Neural cell (in vitro differentiated cells): ENCODE measurements around the gene NLRP12. TPM values are rescaled to one million over a fixed set of nuclear protein-coding genes. Genes with fewer than 3 reads are reported as not detected.

Experiments used
- H2AFZ ChIP-seq: fragments of 200-600, 300-800 bp; sonication (generic), shearing (Covaris generic); 2 replicates; pipeline ENCODE4 v1.6.0; 2014; ENCODE audit warnings: low read depth, mild to moderate bottlenecking, antibody characterized with exemption, low read length, moderate library complexity
- H3F3A ChIP-seq: fragments of 200-600 bp; shearing (Covaris generic); 2 replicates; pipeline ENCODE4 v1.6.1; 2016; ENCODE audit warnings: mild to moderate bottlenecking, moderate library complexity, mixed read lengths, antibody characterized with exemption, low read length; ENCODE audit not compliant: insufficient read depth, poor library complexity, severe bottlenecking
- H3K27ac ChIP-seq: fragments of 200-600, 300-800 bp; sonication (generic), shearing (Covaris generic); 2 replicates; pipeline ENCODE4 v1.5.1; 2014; ENCODE audit warnings: mild to moderate bottlenecking, low read length, moderate library complexity
- H3K27me3 ChIP-seq: fragments of 300-800, 200-600 bp; sonication (generic), shearing (Covaris generic); 2 replicates; pipeline ENCODE4 v1.6.0; 2014; ENCODE audit warnings: mild to moderate bottlenecking, low read depth, low read length, moderate library complexity; ENCODE audit not compliant: insufficient read depth
- H3K36me3 ChIP-seq: fragments of 300-800, 200-600 bp; sonication (generic), shearing (Covaris generic); 2 replicates; pipeline ENCODE4 v1.5.1; 2014; ENCODE audit warnings: mild to moderate bottlenecking, antibody characterized with exemption, low read length, moderate library complexity; ENCODE audit not compliant: insufficient read depth
- H3K4me2 ChIP-seq: fragments of 300-800, 200-600 bp; sonication (generic), shearing (Covaris generic); 2 replicates; pipeline ENCODE4 v1.6.0; 2014; ENCODE audit warnings: mild to moderate bottlenecking, low read length
- H3K4me3 ChIP-seq: fragments of 300-800, 200-600 bp; sonication (generic), shearing (Covaris generic); 2 replicates; pipeline ENCODE4 v1.5.1; 2014; ENCODE audit warnings: mild to moderate bottlenecking, low read length, moderate library complexity
- H3K79me2 ChIP-seq: fragments of 200-600 bp; shearing (Covaris generic); replicated peaks from 2 replicates; pipeline ENCODE4 v1.6.0; 2014; ENCODE audit warnings: mild to moderate bottlenecking, low read length, moderate library complexity; ENCODE audit not compliant: insufficient read depth
- H3K9ac ChIP-seq: fragments of 300-800, 200-600 bp; sonication (generic), shearing (Covaris generic); 2 replicates; pipeline ENCODE4 v1.6.1; 2016; ENCODE audit warnings: mild to moderate bottlenecking, low read length, mixed read lengths
- H3K9me2 ChIP-seq: fragments of 200-600 bp; shearing (Covaris generic); 2 replicates; pipeline ENCODE4 v1.6.1; 2016; ENCODE audit warnings: mild to moderate bottlenecking, low read length, mixed read lengths; ENCODE audit not compliant: insufficient read depth
- H3K9me3 ChIP-seq: fragments of 200-600, 300-800 bp; sonication (generic), shearing (Covaris generic); 2 replicates; pipeline ENCODE4 v1.6.1; 2016; ENCODE audit warnings: mild to moderate bottlenecking, mixed run types, low read length, moderate library complexity, mixed read lengths
- H4K20me1 ChIP-seq: fragments of 200-600 bp; shearing (Covaris generic); 2 replicates; pipeline ENCODE4 v1.6.1; 2016; ENCODE audit warnings: mild to moderate bottlenecking, mixed run types; ENCODE audit not compliant: insufficient read depth
- EP300 ChIP-seq: fragments of 450-650 bp; conservative IDR thresholded peaks from 2 replicates; pipeline ENCODE4 v1.6.1; 2014; ENCODE audit warnings: antibody characterized with exemption, mild to moderate bottlenecking, moderate library complexity; ENCODE audit not compliant: poor library complexity, severe bottlenecking
- EZH2 ChIP-seq: fragments of 200-600, 300-800 bp; shearing (Covaris generic), sonication (generic); IDR thresholded peaks from 2 replicates; pipeline ENCODE4 v1.6.1; 2014; ENCODE audit warnings: antibody characterized with exemption, low read length, borderline replicate concordance, mild to moderate bottlenecking; ENCODE audit not compliant: insufficient read depth, poor library complexity, severe bottlenecking
- MXI1 ChIP-seq: fragments of 450-650 bp; conservative IDR thresholded peaks from 2 replicates; pipeline ENCODE4 v1.6.1; 2014; ENCODE audit warnings: antibody characterized with exemption, mild to moderate bottlenecking; ENCODE audit not compliant: poor library complexity, severe bottlenecking
- POLR2AphosphoS5 ChIP-seq: IDR thresholded peaks from 2 replicates; pipeline ENCODE4 v1.6.1; 2012
- RAD21 ChIP-seq: fragments of 450-650 bp; conservative IDR thresholded peaks from 2 replicates; pipeline ENCODE4 v1.6.1; 2014; ENCODE audit warnings: antibody characterized with exemption, mild to moderate bottlenecking, moderate library complexity
- REST ChIP-seq: IDR thresholded peaks from 2 replicates; pipeline ENCODE4 v1.6.1; 2012; ENCODE audit warnings: borderline replicate concordance
- SMC3 ChIP-seq: fragments of 450-650 bp; conservative IDR thresholded peaks from 2 replicates; pipeline ENCODE4 v1.6.1; 2014; ENCODE audit warnings: antibody characterized with exemption, mild to moderate bottlenecking, moderate library complexity; ENCODE audit not compliant: poor library complexity
- TAF1 ChIP-seq: IDR thresholded peaks from 2 replicates; pipeline ENCODE4 v1.6.1; 2012; ENCODE audit warnings: low read depth
- polyA plus RNA-seq: library from polyadenylated mRNA; depleted of rRNA; stranded (reverse); fragments of >200 nt; gene quantifications from 2 replicates; pipeline ENCODE4 v1.2.3, GENCODE V29; 2014
- TF ChIP-seq, protein P1 (sequence below): fragments of 450-650 bp; IDR thresholded peaks from 2 replicates; pipeline ENCODE4 v1.5.1; 2014; ENCODE audit warnings: antibody characterized with exemption, mild to moderate bottlenecking, moderate library complexity; ENCODE audit not compliant: poor library complexity, severe bottlenecking

Gene NLRP12
- polyA plus RNA-seq, 1 donor from 2014 or later, result not detected

DNA sequence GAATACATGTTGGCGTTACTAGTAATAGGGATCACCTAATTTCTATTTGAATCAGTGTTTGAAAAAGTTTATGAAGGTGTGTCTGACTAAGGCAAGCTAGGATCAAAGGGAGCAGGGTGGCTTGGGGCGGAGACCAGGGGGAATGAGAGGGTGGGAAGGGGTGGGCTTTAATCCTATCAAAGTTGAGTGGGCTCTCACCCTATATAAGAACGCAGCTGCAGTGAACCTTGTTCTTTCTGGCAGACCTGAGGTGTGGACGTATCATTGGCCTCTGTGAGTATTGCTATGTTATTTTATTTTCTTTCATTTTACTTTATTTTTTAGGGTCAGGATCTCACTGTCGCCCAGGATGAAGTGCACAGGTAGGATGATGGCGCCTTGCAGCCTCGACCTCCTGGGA lies 37.4 kb downstream of the NLRP12 start:
- no peak overlapping the region for H3K9ac ChIP-seq
- H3K27me3 ChIP-seq, result no peaks in the 10 kb centered on the region
- H3K9me3 ChIP-seq, result no peaks in the 10 kb centered on the region
- H3K4me2 ChIP-seq, result no peak overlapping the region
- H3K79me2 ChIP-seq, result no peaks in the 10 kb centered on the region
- H3K36me3 ChIP-seq, result no peaks in the 10 kb centered on the region
- H3K4me3 ChIP-seq, result no peak overlapping the region
- H2AFZ ChIP-seq, result no peak overlapping the region
- H3K27ac ChIP-seq, result no peak overlapping the region
- H4K20me1 ChIP-seq, result no peaks in the 10 kb centered on the region
- no peaks in the 10 kb centered on the region for H3K9me2 ChIP-seq
- TF ChIP-seq TAF1 (no peak), RAD21 (no peak), REST (no peak), EP300 (no peak), POLR2AphosphoS5 (no peak), EZH2 (no peak), MXI1 (no peak), SMC3 (no peak)
- TF ChIP-seq, protein P1, sequence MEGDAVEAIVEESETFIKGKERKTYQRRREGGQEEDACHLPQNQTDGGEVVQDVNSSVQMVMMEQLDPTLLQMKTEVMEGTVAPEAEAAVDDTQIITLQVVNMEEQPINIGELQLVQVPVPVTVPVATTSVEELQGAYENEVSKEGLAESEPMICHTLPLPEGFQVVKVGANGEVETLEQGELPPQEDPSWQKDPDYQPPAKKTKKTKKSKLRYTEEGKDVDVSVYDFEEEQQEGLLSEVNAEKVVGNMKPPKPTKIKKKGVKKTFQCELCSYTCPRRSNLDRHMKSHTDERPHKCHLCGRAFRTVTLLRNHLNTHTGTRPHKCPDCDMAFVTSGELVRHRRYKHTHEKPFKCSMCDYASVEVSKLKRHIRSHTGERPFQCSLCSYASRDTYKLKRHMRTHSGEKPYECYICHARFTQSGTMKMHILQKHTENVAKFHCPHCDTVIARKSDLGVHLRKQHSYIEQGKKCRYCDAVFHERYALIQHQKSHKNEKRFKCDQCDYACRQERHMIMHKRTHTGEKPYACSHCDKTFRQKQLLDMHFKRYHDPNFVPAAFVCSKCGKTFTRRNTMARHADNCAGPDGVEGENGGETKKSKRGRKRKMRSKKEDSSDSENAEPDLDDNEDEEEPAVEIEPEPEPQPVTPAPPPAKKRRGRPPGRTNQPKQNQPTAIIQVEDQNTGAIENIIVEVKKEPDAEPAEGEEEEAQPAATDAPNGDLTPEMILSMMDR, result no peak
- H3F3A ChIP-seq, result no peaks in the 10 kb centered on the region

DNA sequence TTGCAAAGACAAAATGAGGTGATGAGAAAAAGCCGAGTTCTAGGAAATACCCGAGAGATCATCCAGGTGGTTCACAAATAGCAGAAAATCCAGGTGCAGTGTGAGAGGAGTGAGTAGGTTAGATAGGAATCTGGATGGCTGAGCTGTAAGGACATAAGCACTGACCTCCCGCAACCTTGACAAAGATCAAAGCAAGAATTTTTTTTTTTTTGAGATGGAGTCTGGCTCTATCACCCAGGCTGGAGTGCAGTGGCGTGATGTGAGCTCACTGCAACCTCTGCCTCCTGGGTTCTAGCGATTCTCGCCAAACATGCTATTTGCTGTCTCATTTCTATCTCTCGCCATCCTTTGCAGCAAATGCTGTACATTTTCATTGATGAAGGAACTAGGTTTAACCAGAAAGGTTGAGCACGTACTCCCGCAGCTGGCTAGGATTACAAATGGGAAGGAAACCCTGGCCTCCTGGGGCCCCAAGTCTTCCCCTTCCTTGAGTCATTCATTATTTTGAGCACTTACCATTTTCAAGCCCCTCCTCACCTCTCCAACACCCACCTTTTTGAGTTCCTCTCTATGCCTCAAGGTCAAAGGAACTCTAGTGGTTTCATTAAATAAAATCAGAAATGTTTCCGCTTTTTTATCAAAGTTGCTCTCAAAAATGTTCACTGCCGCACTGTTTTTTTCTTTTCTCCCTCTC lies 38.8 kb downstream of the NLRP12 start:
- Histone ChIP-seq H4K20me1 (no peaks in the 10 kb centered on the region), H3K27ac (no peak overlapping the region), H3K9ac (no peak overlapping the region), H3K27me3 (no peaks in the 10 kb centered on the region), H3K9me3 (no peaks in the 10 kb centered on the region), H2AFZ (no peak overlapping the region), H3K4me3 (no peak overlapping the region), H3K4me2 (no peak overlapping the region), H3F3A (no peaks in the 10 kb centered on the region), H3K79me2 (no peaks in the 10 kb centered on the region), H3K36me3 (no peaks in the 10 kb centered on the region), H3K9me2 (no peaks in the 10 kb centered on the region)
- TF ChIP-seq, protein P1, result no peak
- no peak for TF ChIP-seq TAF1
- no peak for TF ChIP-seq EZH2
- no peak for TF ChIP-seq POLR2AphosphoS5
- no peak for TF ChIP-seq REST
- TF ChIP-seq RAD21, result no peak
- no peak for TF ChIP-seq SMC3
- TF ChIP-seq MXI1, result no peak
- no peak for TF ChIP-seq EP300
